Neural progenitor cell (in vitro differentiated cells): ENCODE results near the gene ELF1.

Experiments
- CTCF ChIP-seq: fragments of 200-600 bp; sonication (generic); IDR thresholded peaks from 2 replicates; pipeline ENCODE4 v1.5.1; 2017; ENCODE audit warnings: antibody characterized with exemption, mild to moderate bottlenecking
- EZH2 ChIP-seq: fragments of 200-600 bp; sonication (generic); IDR thresholded peaks from 2 replicates; pipeline ENCODE4 v1.6.1; 2017; ENCODE audit warnings: antibody characterized with exemption, mild to moderate bottlenecking, moderate library complexity

GRCh38 chr13:41011382-41011956 is 7.6 kb downstream of the ELF1 start:
- TF ChIP-seq CTCF (no peak), EZH2 (no peak)
